LNCAP (cell line): ENCODE measurements around the gene KIAA1671.

Experiments
- CTCF ChIP-seq: fragments of 450-650 bp; IDR thresholded peaks from 2 replicates; pipeline ENCODE4 v1.5.1; 2017; ENCODE audit warnings: mild to moderate bottlenecking

KIAA1671 gene

GRCh38 chr22:25177895-25178294 is 225.4 kb downstream of the KIAA1671 start:
- no peak for TF ChIP-seq CTCF

GRCh38 chr22:25182131-25183110 is 229.9 kb downstream of the KIAA1671 start:
- no peak for TF ChIP-seq CTCF

GRCh38 chr22:25183949-25184619 is 231.6 kb downstream of the KIAA1671 start:
- TF ChIP-seq CTCF: no peak

GRCh38 chr22:25186140-25186539 is 233.6 kb downstream of the KIAA1671 start:
- no peak for TF ChIP-seq CTCF

- TF ChIP-seq CTCF: no peak
These were observed 235.0 kb downstream of the KIAA1671 start for GRCh38 chr22:25187469-25187868.

- TF ChIP-seq CTCF: no peak
These were observed 239.9 kb downstream of the KIAA1671 start for GRCh38 chr22:25192406-25192805.

- TF ChIP-seq CTCF: no peak
These were observed 240.6 kb downstream of the KIAA1671 start for GRCh38 chr22:25193130-25193529.
